HCT116 (cell line): ENCODE results near the gene DOCK4. TPM values are rescaled to one million over a fixed set of nuclear protein-coding genes. Genes with fewer than 3 reads are reported as not detected.

ENCODE experiments used
- ATAC-seq: fragments of 200-7000 bp; cut with Tn5 transposase; 2 replicates; pipeline ENCODE4 v1.9.1; 2020; ENCODE audit warnings: mild to moderate bottlenecking, moderate library complexity
- BruUV-seq: library from RNA; stranded (reverse); fragments of 400-500 nt; replicated peaks from 2 replicates; lab custom pipeline; 2021; lab: Mats Ljungman, UMichigan
- CTCF ChIA-PET: fragments of 300-600 bp; sonication (Branson Sonifier 250); formaldehyde crosslinking; loops from one replicate; lab custom pipeline; 2021; ENCODE audit warnings: antibody characterized with exemption; lab: Charles Lee
- POLR2A ChIA-PET: fragments of 300-600, 350-600 bp; sonication (Branson Sonifier 250); formaldehyde crosslinking; loops from one replicate; lab custom pipeline; 2021; ENCODE audit warnings: antibody characterized with exemption; lab: Charles Lee
- RAD21 ChIA-PET, 2 experiments: fragments of 300-600 bp; sonication (Branson Sonifier 250); formaldehyde crosslinking; loops; one replicate each; lab custom pipeline; 2023; ENCODE audit warnings: low total read pairs in 2 of 2; ENCODE audit not compliant: uncharacterized antibody in 2 of 2, unreplicated experiment in 2 of 2, low non-redundant PET in 1 of 2; lab: Charles Lee
- DNase-seq: peaks from one replicate; pipeline ENCODE4 v3.0.0-alpha.2; 2010; ENCODE audit warnings: low read depth, low spot score
- H2AFZ ChIP-seq: fragments of 200-600 bp; shearing (Covaris generic), sonication (generic); 2 replicates; pipeline ENCODE4 v1.6.1; 2017; ENCODE audit warnings: low read depth, mixed run types, mixed read lengths, antibody characterized with exemption, low read length; ENCODE audit not compliant: poor library complexity, severe bottlenecking
- H3K27ac ChIP-seq: 2 replicates; pipeline ENCODE4 v1.5.1; 2012; ENCODE audit warnings: low read depth, low read length
- H3K27me3 ChIP-seq: fragments of 200-600 bp; sonication (generic); 2 replicates; pipeline ENCODE4 v1.6.1; 2016; ENCODE audit warnings: mixed run types, low read length, mixed read lengths; ENCODE audit not compliant: insufficient read depth
- H3K36me3 ChIP-seq, 2 experiments: fragments of 200-500 bp in 1 of 2; fragments of 200-600 bp in 1 of 2; sonication (Bioruptor generic) in 1 of 2; sonication (generic) in 1 of 2; 2 replicates each; pipeline versions ENCODE4 v1.5.1 to v1.6.1; 2014 to 2016; ENCODE audit warnings: low read length in 2 of 2, inconsistent platforms in 1 of 2, mixed read lengths in 1 of 2, mixed run types in 1 of 2; ENCODE audit not compliant: insufficient read depth in 2 of 2, control insufficient read depth in 1 of 2
- H3K4me1 ChIP-seq, 2 experiments: fragments of 200-600 bp in 1 of 2; sonication (generic) in 1 of 2; 2 replicates each; pipeline versions ENCODE4 v1.5.1 to v1.6.1; 2012 to 2017; ENCODE audit warnings: low read length in 2 of 2, inconsistent platforms in 1 of 2, mild to moderate bottlenecking in 1 of 2, mixed read lengths in 1 of 2, mixed run types in 1 of 2, moderate library complexity in 1 of 2; ENCODE audit not compliant: insufficient read depth in 2 of 2, control insufficient read depth in 1 of 2
- H3K4me2 ChIP-seq: fragments of 200-600 bp; sonication (generic); 2 replicates; pipeline ENCODE4 v1.6.1; 2017; ENCODE audit warnings: mixed run types, low read length, mixed read lengths
- H3K4me3 ChIP-seq, 2 experiments: fragments of 200-600 bp in 1 of 2; sonication (generic) in 1 of 2; replicated peaks in 1 of 2; 2 replicates each; pipeline ENCODE4 v1.5.1; 2011 to 2016; ENCODE audit warnings: low read length in 2 of 2, control low read depth in 1 of 2, low read depth in 1 of 2, mild to moderate bottlenecking in 1 of 2, mixed read lengths in 1 of 2, mixed run types in 1 of 2
- H3K79me2 ChIP-seq: fragments of 200-600 bp; sonication (generic); 2 replicates; pipeline ENCODE4 v1.6.1; 2017; ENCODE audit warnings: mild to moderate bottlenecking, mixed run types, low read length, moderate library complexity, mixed read lengths; ENCODE audit not compliant: insufficient read depth
- H3K9ac ChIP-seq: fragments of 200-600 bp; sonication (generic); 2 replicates; pipeline ENCODE4 v1.6.1; 2016; ENCODE audit warnings: low read length, mixed read lengths
- H3K9me2 ChIP-seq: fragments of 200-600 bp; sonication (generic), shearing (Covaris generic); 2 replicates; pipeline ENCODE4 v1.6.1; 2017; ENCODE audit warnings: mixed run types, mild to moderate bottlenecking, moderate library complexity; ENCODE audit not compliant: insufficient read depth
- H3K9me3 ChIP-seq, 2 experiments: fragments of 200-500 bp in 1 of 2; fragments of 200-600 bp in 1 of 2; sonication (Bioruptor generic) in 1 of 2; sonication (generic) in 1 of 2; 2 replicates each; pipeline ENCODE4 v1.6.1; 2014 to 2017; ENCODE audit warnings: low read length in 2 of 2, mixed read lengths in 2 of 2, inconsistent platforms in 1 of 2, low read depth in 1 of 2, mild to moderate bottlenecking in 1 of 2, mixed run types in 1 of 2, moderate library complexity in 1 of 2; ENCODE audit not compliant: control insufficient read depth in 1 of 2, insufficient read depth in 1 of 2
- H4K20me1 ChIP-seq: fragments of 200-600 bp; sonication (generic), shearing (Covaris generic); 2 replicates; pipeline ENCODE4 v1.6.1; 2017; ENCODE audit warnings: mixed run types, mild to moderate bottlenecking, moderate library complexity; ENCODE audit not compliant: insufficient read depth
- CBX3 ChIP-seq: IDR thresholded peaks from 2 replicates; pipeline ENCODE4 v1.6.1; 2012; ENCODE audit warnings: low read depth
- EZH2 ChIP-seq: fragments of 200-600 bp; sonication (generic); IDR thresholded peaks from 2 replicates; pipeline ENCODE4 v1.6.1; 2017; ENCODE audit warnings: antibody characterized with exemption, mixed run types
- EZH2phosphoT487 ChIP-seq: fragments of 200-600 bp; IDR thresholded peaks from 2 replicates; pipeline ENCODE4 v1.6.1; 2018; ENCODE audit warnings: antibody characterized with exemption, borderline replicate concordance
- POLR2A ChIP-seq: IDR thresholded peaks from 2 replicates; pipeline ENCODE4 v1.7.0; 2011; ENCODE audit warnings: borderline replicate concordance; ENCODE audit not compliant: insufficient read depth, insufficient read length; ENCODE audit errors: extremely low read depth
- POLR2AphosphoS5 ChIP-seq: IDR thresholded peaks from 2 replicates; pipeline ENCODE4 v1.6.1; 2011; ENCODE audit warnings: mild to moderate bottlenecking, low read depth, low read length, moderate library complexity
- RAD21 ChIP-seq: IDR thresholded peaks from 2 replicates; pipeline ENCODE4 v1.6.1; 2012; ENCODE audit warnings: low read depth, mild to moderate bottlenecking
- SIN3A ChIP-seq: IDR thresholded peaks from 2 replicates; pipeline ENCODE4 v1.6.1; 2012; ENCODE audit warnings: low read depth
- SP1 ChIP-seq: IDR thresholded peaks from 2 replicates; pipeline ENCODE4 v1.6.1; 2012; ENCODE audit warnings: low read depth
- SRF ChIP-seq: IDR thresholded peaks from 2 replicates; pipeline ENCODE4 v1.6.1; 2012; ENCODE audit warnings: low read depth
- TCF7L2 ChIP-seq: IDR thresholded peaks from 2 replicates; pipeline ENCODE4 v1.7.0; 2011; ENCODE audit warnings: borderline replicate concordance, inconsistent platforms; ENCODE audit not compliant: insufficient read depth, insufficient read length; ENCODE audit errors: extremely low read depth
- YY1 ChIP-seq: IDR thresholded peaks from 2 replicates; pipeline ENCODE4 v1.6.1; 2011; ENCODE audit warnings: low read length, low read depth, moderate library complexity, mild to moderate bottlenecking; ENCODE audit not compliant: insufficient replicate concordance; ENCODE audit errors: extremely low read depth
- ZBTB33 ChIP-seq: IDR thresholded peaks from 2 replicates; pipeline ENCODE4 v1.6.1; 2011; ENCODE audit warnings: mild to moderate bottlenecking, low read length, moderate library complexity; ENCODE audit not compliant: insufficient replicate concordance; ENCODE audit errors: extremely low read depth
- intact Hi-C: fragments of 100-400 bp; cut with micrococcal nuclease; formaldehyde crosslinking; loops from 2 replicates; pipeline ENCODE4 v1.10.0; 2022
- total RNA-seq: library from RNA; stranded (reverse); gene quantifications from one replicate; pipeline ENCODE4 v1.2.1, GENCODE V29; 2021; ENCODE audit not compliant: unreplicated experiment

Gene DOCK4
- total RNA-seq, 1 experiment from 2014 or later: 2.2 TPM

DNA sequence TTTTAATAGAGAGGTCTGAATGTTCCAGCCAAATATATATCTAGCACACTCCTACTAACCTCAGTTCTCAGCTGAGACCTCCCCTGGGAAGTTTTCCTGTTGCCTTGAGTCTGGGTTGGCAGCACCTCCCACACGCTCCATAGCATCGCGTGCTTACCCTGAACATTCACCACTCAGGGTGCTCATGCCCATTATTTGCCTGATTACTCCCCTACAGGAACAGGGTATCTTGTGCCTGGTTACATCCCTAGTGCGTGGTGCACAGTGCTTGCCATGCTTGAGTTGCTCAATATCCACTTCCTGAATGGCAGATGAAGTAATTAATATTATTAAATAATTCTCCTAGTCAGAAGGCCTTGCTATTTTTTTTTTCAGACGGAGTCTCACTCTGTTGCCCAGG, 374.0 kb downstream of the DOCK4 start:
- Histone ChIP-seq H3K27ac (no peak overlapping the region), H3K27me3 (no peaks in the 10 kb centered on the region), H3K9me3 (no peaks in the 10 kb centered on the region), H3K36me3 (no peaks in the 10 kb centered on the region), H3K4me1 (no peaks in the 10 kb centered on the region), H3K9me2 (no peaks in the 10 kb centered on the region), H3K9ac (no peak overlapping the region), H2AFZ (no peak overlapping the region), H3K4me3 (no peak overlapping the region), H4K20me1 (no peaks in the 10 kb centered on the region), H3K79me2 (no peaks in the 10 kb centered on the region), H3K4me2 (no peak overlapping the region)
- no peak for TF ChIP-seq EZH2
- no peak for TF ChIP-seq EZH2phosphoT487
- TF ChIP-seq SRF: no peak
- no peak for TF ChIP-seq YY1
- TF ChIP-seq CBX3: no peak
- TF ChIP-seq TCF7L2: no peak
- TF ChIP-seq ZBTB33: no peak
- no peak for TF ChIP-seq SIN3A
- TF ChIP-seq POLR2AphosphoS5: no peak
- TF ChIP-seq POLR2A: no peak
- TF ChIP-seq SP1: no peak
- TF ChIP-seq RAD21: no peak
- ATAC-seq (no peak), DNase-seq (no peak)
- no TSS peak for BruUV-seq
- intact Hi-C loops: no loop called here
- RAD21 ChIA-PET: no interaction called here
- CTCF ChIA-PET: no interaction called here
- POLR2A ChIA-PET: no interaction called here
